Measurements from ENCODE around the gene RASD1.

Gene RASD1

DNA sequence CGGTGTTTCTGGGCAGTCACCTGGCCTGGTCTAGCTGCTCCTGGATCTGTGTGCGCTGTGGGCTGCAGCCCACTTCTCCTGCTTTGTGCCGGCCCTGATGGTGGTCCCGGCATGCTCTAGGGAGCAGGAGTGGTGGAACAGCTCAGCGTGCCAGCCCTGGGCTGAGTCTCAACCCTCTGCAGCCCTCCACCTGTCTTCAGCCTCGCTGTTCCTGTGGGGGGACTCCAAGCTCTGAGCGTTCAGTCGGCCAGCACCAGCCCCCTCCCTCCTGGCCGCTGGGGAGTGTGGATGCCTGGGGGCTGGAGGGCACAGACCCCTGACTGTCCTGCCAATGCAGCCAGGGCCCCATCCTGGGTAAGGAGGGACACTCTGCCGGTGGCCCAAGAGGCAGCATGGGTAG is 23.7 kb upstream of the RASD1 start:
- DNase-seq (ENCODE audit: insufficient read length, low spot score), result no peak
- FAIRE-seq, result no peak
- TF ChIP-seq, protein P1, sequence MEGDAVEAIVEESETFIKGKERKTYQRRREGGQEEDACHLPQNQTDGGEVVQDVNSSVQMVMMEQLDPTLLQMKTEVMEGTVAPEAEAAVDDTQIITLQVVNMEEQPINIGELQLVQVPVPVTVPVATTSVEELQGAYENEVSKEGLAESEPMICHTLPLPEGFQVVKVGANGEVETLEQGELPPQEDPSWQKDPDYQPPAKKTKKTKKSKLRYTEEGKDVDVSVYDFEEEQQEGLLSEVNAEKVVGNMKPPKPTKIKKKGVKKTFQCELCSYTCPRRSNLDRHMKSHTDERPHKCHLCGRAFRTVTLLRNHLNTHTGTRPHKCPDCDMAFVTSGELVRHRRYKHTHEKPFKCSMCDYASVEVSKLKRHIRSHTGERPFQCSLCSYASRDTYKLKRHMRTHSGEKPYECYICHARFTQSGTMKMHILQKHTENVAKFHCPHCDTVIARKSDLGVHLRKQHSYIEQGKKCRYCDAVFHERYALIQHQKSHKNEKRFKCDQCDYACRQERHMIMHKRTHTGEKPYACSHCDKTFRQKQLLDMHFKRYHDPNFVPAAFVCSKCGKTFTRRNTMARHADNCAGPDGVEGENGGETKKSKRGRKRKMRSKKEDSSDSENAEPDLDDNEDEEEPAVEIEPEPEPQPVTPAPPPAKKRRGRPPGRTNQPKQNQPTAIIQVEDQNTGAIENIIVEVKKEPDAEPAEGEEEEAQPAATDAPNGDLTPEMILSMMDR (IDR thresholded peaks at IDR 0.05; ENCODE audit: insufficient read depth, missing control alignments), result no peak

DNA sequence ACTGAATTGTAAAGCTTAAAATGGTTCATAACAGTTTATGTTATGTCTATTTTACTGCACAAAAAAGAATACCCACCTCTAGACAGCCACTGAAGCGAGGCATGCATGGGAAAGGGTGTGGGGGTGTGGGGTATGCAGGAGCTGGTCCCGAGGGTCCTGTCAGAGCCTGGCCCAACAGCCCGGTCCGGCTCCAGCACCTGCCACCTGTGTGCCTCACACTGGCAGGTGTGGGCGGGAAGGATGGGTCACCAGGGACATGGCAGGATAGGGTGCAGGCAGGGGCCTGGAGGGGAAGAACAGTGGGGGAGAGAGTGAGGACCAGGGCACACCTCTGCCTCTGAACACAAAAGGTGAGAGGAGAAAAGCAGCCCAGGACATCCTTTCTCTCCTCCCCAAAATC is 22.8 kb upstream of the RASD1 start:
- DNase-seq (ENCODE audit: insufficient read length, low spot score), result no peak
- FAIRE-seq, result no peak
- TF ChIP-seq, protein P1 (IDR thresholded peaks at IDR 0.05; ENCODE audit: insufficient read depth, missing control alignments), result no peak

DNA sequence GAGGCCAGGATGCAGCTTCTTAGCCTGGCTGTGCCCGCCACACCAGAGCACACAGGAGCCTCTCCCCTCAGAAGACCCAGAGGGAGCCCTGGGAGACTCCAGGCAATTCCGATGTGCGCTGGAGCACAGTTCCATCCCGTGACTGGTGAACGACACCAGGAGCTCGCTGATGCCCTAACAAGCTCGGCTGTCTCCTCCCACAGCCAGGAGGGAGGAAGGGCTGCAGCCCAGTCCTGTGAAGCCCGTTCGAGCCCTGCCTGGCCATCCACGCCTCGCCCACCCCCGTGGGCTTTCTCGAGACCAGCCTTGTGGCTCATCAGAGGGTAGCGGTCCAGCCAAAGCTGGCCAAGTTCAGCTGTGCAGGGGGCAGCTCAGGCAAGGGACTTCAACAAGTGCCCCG is 21.8 kb upstream of the RASD1 start:
- TF ChIP-seq, protein P1 (IDR thresholded peaks at IDR 0.05; ENCODE audit: insufficient read depth, missing control alignments), result no peak
- FAIRE-seq, result no peak
- no peak for DNase-seq (ENCODE audit: insufficient read length, low spot score)

DNA sequence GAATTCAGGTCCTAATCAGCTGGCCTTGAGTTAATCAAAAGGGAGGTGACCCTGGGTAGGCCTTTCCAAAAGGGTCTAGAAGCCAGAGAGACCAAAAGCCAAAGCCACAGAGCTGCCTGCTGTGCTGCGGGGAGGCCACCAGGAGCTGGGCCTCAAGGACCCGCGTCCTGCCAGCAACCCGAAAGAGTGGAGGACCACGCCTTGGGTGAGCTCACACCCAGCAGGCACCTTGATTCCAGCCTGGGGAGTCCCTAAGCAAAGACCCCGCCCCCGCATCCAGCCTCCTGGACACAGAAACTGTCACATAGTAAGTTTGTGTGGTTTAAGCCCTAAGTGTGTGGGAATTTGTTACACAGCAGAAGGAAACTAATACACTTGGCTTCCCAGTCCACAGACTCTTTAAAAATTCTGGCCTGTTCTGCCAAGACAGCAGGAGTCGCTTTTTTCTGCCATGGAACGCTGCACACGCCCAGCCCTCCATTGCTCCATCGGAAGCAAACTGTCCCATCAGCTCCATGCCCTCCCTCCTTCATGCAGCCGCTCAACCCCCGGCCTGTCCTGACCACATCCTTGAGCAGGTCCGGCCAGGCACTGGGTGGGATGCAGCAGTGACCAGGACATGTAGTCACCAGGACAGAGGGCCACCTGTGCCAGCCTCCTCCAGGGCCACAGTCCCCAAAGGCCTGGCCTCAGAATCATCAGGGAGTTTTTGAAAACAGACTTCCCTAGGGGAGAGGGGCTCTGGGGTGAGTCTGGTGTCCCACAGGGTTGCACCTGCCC is 20.9 kb upstream of the RASD1 start:
- DNase-seq (ENCODE audit: insufficient read length, low spot score) (no peak), FAIRE-seq (no peak)
- TF ChIP-seq, protein P1 (IDR thresholded peaks at IDR 0.05; ENCODE audit: insufficient read depth, missing control alignments), result no peak

DNA sequence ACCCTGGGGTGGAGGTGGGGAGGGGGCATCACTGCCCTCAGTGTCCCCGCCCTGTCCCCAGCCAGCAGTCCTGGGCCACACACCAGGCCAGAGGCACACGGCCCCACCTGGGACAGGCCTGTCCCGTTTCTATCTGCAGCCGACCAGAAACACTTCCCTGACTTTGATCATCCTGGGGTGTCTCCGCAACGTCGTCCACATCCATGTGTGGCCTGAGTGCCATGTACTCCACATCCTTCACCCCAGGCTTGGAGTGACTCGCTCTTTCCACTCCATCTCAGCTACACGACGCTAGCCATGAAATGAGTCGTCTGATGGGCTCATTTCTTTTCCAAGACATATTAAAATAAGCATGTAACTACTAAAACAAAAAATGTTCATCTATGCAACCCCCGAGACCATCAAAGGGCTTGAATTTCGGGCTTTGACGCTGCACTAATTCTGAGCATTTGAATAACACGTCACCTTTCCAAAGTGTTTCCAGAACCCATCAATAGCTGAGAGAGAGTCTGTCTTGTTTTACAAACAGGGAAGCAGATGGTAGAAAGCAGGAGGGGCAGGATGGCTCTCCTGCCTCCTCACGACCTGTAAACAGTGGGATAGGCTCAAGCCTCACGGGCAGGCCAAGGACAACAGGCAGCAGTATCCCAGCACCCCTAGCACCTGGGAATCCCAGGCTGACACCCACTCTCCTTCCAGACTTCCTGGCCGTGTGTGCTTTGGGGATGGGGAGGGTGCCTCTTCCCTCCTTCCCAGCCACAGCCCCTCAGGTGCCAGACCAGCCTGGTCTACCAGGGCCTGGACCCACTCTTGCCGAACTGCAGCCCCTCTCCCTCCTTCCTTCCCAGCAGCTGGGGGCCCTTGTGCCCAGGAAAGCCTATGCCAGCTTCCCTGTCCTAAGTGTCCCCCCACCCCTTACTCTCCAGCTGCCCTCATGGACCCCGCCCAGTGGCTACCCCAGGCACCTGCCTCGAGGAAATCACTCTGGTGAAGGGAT is 20.0 kb upstream of the RASD1 start:
- FAIRE-seq (no peak), DNase-seq (ENCODE audit: insufficient read length, low spot score) (no peak)
- TF ChIP-seq, protein P1 (IDR thresholded peaks at IDR 0.05; ENCODE audit: insufficient read depth, missing control alignments), result no peak

DNA sequence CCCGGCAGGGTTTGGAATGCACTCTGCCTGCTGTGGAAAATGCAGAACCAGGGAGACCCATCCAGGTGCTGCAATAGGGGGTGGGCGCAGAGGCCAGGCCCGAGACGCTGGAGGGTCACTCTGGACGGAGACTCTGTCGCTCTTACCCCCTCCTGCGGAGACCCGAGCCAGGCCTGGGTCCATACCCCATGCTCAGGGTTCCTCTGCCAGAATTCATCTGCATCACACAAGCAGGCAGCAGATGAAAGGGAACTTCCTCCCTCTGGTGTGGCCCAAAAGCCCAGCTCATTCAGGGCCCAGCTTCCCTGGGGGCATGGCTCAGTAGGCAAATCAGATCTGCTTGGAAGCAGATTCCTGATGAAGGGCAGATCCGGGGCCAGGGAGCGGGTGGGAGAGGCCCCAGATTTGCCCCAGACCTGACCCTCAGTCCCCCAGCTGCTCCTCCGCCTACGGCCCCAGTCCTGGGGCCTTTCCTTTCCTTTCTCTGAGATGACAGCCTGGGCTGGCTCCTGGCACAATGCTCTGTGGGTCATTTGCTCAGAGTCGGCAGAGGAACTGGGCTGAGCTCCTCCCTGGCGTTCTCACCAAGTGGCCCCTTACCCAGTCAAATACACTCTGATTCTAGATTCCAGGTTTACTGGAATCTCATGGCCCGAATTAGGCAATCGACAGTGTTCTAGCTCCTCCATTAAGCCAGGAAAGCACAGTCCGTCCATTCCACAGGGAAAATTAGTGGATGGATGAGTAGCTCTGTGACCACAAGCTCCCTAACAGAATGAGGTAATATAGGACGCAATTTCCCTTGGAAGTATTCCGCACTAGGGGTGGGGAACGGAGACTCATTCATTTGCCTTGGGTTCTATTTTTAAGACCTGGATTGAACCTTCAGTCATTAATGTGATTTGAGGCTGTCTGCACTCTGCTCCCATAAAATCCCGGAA is 19.1 kb upstream of the RASD1 start:
- TF ChIP-seq, protein P1 (IDR thresholded peaks at IDR 0.05; ENCODE audit: insufficient read depth, missing control alignments), result no peak
- FAIRE-seq (no peak), DNase-seq (ENCODE audit: insufficient read length, low spot score) (no peak)

Data from D721Med (cell line).